HG02938 (cell line): Measurements from ENCODE around the gene DHX15.
A peak's percentile ranks its signal among the peaks of the same experiment; 100 is the strongest.
"Not testable (repeated sequence)": the region's sequence is repeated elsewhere in the genome, so short reads cannot be mapped to it uniquely, and the experiment has no call there.

Experiments used
- ATAC-seq: cut with Tn5 transposase; IDR thresholded peaks from one replicate; pipeline ENCODE4 v1.9.1; 2021; ENCODE audit warnings: mild to moderate bottlenecking, moderate library complexity; ENCODE audit not compliant: unreplicated experiment

Gene DHX15

GRCh38 chr4:24550441-24551175 lies 33.7 kb downstream of the DHX15 start:
- no peak for ATAC-seq

- no peak for ATAC-seq
Observed at GRCh38 chr4:24547979-24548378, 36.4 kb downstream of the DHX15 start.

GRCh38 chr4:24544208-24544988 lies 40.0 kb downstream of the DHX15 start:
- no peak for ATAC-seq

- no peak for ATAC-seq
Observed at GRCh38 chr4:24537025-24537424, 47.3 kb downstream of the DHX15 start.

- no peak for ATAC-seq
Observed at GRCh38 chr4:24535399-24535798, 49.0 kb downstream of the DHX15 start.

- no peak for ATAC-seq
Observed at GRCh38 chr4:24533364-24533763, 51.0 kb downstream of the DHX15 start.

- peak; percentile 63 for ATAC-seq
Observed at GRCh38 chr4:24529555-24529954, 54.8 kb downstream of the DHX15 start.

- no peak for ATAC-seq
Observed at GRCh38 chr4:24527371-24527770, 57.0 kb downstream of the DHX15 start.

GRCh38 chr4:24521544-24521943 lies 62.8 kb downstream of the DHX15 start:
- no peak for ATAC-seq

GRCh38 chr4:24519649-24520048 lies 64.7 kb downstream of the DHX15 start:
- ATAC-seq, result no peak

GRCh38 chr4:24517676-24518075 lies 66.7 kb downstream of the DHX15 start:
- no peak for ATAC-seq

- no peak for ATAC-seq
Observed at GRCh38 chr4:24516926-24517325, 67.4 kb downstream of the DHX15 start.

- no peak for ATAC-seq
Observed at GRCh38 chr4:24515698-24516097, 68.7 kb downstream of the DHX15 start.

GRCh38 chr4:24514808-24515207 lies 69.5 kb downstream of the DHX15 start:
- ATAC-seq, result no peak

- ATAC-seq, result no peak
Observed at GRCh38 chr4:24513718-24514117, 70.6 kb downstream of the DHX15 start.

- ATAC-seq, result no peak
Observed at GRCh38 chr4:24511371-24512063, 72.8 kb downstream of the DHX15 start.

GRCh38 chr4:24510091-24510490 lies 74.3 kb downstream of the DHX15 start:
- ATAC-seq, result no peak

GRCh38 chr4:24508541-24508940 lies 75.8 kb downstream of the DHX15 start:
- ATAC-seq, result no peak

GRCh38 chr4:24507439-24507838 lies 76.9 kb downstream of the DHX15 start:
- no peak for ATAC-seq

GRCh38 chr4:24503090-24503489 lies 81.3 kb downstream of the DHX15 start:
- not testable (repeated sequence) for ATAC-seq

- ATAC-seq, result no peak
Observed at GRCh38 chr4:24497221-24497620, 87.1 kb downstream of the DHX15 start.

- ATAC-seq, result no peak
Observed at GRCh38 chr4:24496597-24496996, 87.8 kb downstream of the DHX15 start.
